ENCODE data around the gene ECI2.

Gene ECI2

GRCh38 chr6:4134841-4135664 is at the start of gene ECI2:
Gene ECI2 (minus strand): TSS chr6:4135575. CDS start chr6:4135560, 15 bp downstream.
- DNase-seq = peak; percentile 72

- DNase-seq = no peak
Measured at GRCh38 chr6:4180652-4181255, 45.4 kb upstream of the ECI2 start.

- no peak for DNase-seq
Measured at GRCh38 chr6:4179960-4180651, 44.7 kb upstream of the ECI2 start.

- DNase-seq = no peak
Measured at GRCh38 chr6:4178737-4179333, 43.5 kb upstream of the ECI2 start.

GRCh38 chr6:4176907-4177306 is 41.5 kb upstream of the ECI2 start:
- DNase-seq = no peak

- DNase-seq = no peak
Measured at GRCh38 chr6:4174042-4174441, 38.7 kb upstream of the ECI2 start.

GRCh38 chr6:4172368-4172767 is 37.0 kb upstream of the ECI2 start:
- DNase-seq = no peak

GRCh38 chr6:4170297-4170696 is 34.9 kb upstream of the ECI2 start:
- no peak for DNase-seq

- DNase-seq = no peak
Measured at GRCh38 chr6:4169028-4169789, 33.8 kb upstream of the ECI2 start.

GRCh38 chr6:4167833-4168232 is 32.5 kb upstream of the ECI2 start:
- no peak for DNase-seq

- no peak for DNase-seq
Measured at GRCh38 chr6:4167123-4167522, 31.7 kb upstream of the ECI2 start.

- DNase-seq = no peak
Measured at GRCh38 chr6:4164456-4164855, 29.1 kb upstream of the ECI2 start.

- DNase-seq = no peak
Measured at GRCh38 chr6:4164117-4164442, 28.7 kb upstream of the ECI2 start.

GRCh38 chr6:4163408-4164116 is 28.2 kb upstream of the ECI2 start:
- DNase-seq = no peak

- DNase-seq = no peak
Measured at GRCh38 chr6:4162370-4162769, 27.0 kb upstream of the ECI2 start.

- DNase-seq = no peak
Measured at GRCh38 chr6:4159491-4159890, 24.1 kb upstream of the ECI2 start.

GRCh38 chr6:4157506-4157905 is 22.1 kb upstream of the ECI2 start:
- no peak for DNase-seq

- DNase-seq = peak; percentile 76
Measured at GRCh38 chr6:4155848-4156466, 20.6 kb upstream of the ECI2 start.

- no peak for DNase-seq
Measured at GRCh38 chr6:4153514-4153985, 18.2 kb upstream of the ECI2 start.

GRCh38 chr6:4145083-4145482 is 9.7 kb upstream of the ECI2 start:
- DNase-seq = no peak

- DNase-seq = no peak
Measured at GRCh38 chr6:4139272-4139671, 3.9 kb upstream of the ECI2 start.

- no peak for DNase-seq
Measured at GRCh38 chr6:4138186-4138585, 2.8 kb upstream of the ECI2 start.

All from NCI-H1105 (cell line).